HG02885 (cell line): ENCODE results near the gene GRM6.

Experiments
- ATAC-seq: cut with Tn5 transposase; IDR thresholded peaks from one replicate; pipeline ENCODE4 v1.9.1; 2021; ENCODE audit warnings: mild to moderate bottlenecking; ENCODE audit not compliant: unreplicated experiment, poor library complexity

The GRM6 gene

GRCh38 chr5:178984145-178985072, 10.7 kb downstream of the GRM6 start:
- ATAC-seq, result no peak

GRCh38 chr5:178983728-178984127, 11.4 kb downstream of the GRM6 start:
- ATAC-seq, result no peak

DNA sequence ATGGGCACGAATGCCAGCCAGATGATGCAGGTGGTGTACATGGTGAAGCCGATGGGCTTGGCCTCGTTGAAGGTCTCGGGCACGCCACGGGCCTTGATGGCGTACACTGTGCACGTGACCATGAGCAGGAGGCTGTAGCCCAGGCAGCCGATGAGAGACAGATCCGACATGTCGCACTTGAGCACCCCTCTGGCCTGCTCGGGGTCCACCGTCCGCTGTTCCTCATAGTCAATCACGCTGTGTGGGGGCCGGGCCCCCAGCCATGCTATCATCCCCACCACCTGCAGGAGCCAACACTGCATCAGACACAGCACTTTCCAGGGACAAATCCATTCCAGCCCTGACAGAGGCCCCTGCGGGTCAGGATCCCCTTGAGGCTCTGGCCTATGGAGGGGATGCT, 12.2 kb downstream of the GRM6 start:
- no peak for ATAC-seq

DNA sequence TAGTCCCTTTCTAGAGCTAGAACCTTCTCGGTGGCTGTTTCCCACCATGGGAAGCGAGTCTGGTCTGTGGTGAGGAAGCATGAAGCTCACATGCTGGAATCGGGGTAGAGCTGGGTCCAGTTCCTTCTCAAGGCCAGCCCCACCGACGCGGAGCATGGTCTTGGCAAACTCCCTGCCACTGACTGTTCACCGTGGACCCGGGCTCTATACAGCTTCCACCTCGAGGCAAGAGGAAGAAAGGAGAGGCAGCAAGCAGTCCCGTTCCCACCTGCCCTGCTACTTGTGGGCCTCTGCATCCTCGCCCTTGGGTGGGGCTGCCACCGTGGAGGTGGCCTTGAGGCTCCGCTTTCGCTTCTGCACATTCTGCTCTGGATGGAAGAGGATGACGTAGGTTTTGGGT, 13.7 kb downstream of the GRM6 start:
- no peak for ATAC-seq

- ATAC-seq, result no peak
Observed at GRCh38 chr5:178965465-178966055, 29.6 kb downstream of the GRM6 start.

DNA sequence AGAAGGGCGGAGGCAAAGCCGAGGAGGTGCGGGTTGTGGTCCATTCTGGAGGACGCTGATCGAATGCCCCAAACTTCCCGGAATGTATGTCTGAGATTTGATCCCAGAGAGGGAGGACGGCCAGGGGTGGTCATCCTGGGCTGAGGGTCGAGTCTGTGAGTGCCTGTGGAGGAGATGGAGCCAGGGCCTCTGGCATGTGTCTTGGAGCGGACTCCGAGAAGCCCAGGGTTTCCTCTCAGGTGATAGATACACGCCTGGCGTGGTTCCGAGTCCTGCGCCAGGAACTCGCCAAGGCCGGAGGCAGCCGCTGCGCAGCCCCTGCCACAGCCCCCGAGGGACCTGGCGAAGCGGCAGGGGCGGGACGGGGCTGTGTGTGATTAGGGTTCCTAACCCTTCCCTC, 53.8 kb downstream of the GRM6 start:
- ATAC-seq, result no peak

- ATAC-seq, result no peak
Observed at GRCh38 chr5:178940569-178941360, 54.4 kb downstream of the GRM6 start, which contains the start of gene ZNF454. Gene ZNF454, plus strand, starts transcription at chr5:178941198. Its CDS starts 1,594 bp downstream, at chr5:178942792.

GRCh38 chr5:178931846-178932760, 63.0 kb downstream of the GRM6 start:
- ATAC-seq, result no peak
